GM12878 (cell line): ENCODE measurements around the gene LSM14A. TPM values are rescaled to one million over a fixed set of nuclear protein-coding genes. Genes with fewer than 3 reads are reported as not detected.

Experiments used
- BACH1 ChIP-seq: fragments of 450-650 bp; IDR thresholded peaks from 2 replicates; pipeline ENCODE4 v1.6.1; 2017; ENCODE audit warnings: mild to moderate bottlenecking, borderline replicate concordance
- BCL3 ChIP-seq: IDR thresholded peaks from 2 replicates; pipeline ENCODE4 v1.6.1; 2011; ENCODE audit warnings: borderline replicate concordance, low read depth, mild to moderate bottlenecking, moderate library complexity, low read length; ENCODE audit not compliant: insufficient read depth, poor library complexity, severe bottlenecking
- E2F4 ChIP-seq: IDR thresholded peaks from 2 replicates; pipeline ENCODE4 v1.6.1; 2012; ENCODE audit warnings: low read depth, low read length, improper control_type of control experiment
- E4F1 ChIP-seq: fragments of 450-650 bp; IDR thresholded peaks from 2 replicates; pipeline ENCODE4 v1.6.1; 2018; ENCODE audit warnings: borderline replicate concordance, mild to moderate bottlenecking; ENCODE audit not compliant: partially characterized antibody
- KLF5 ChIP-seq: fragments of 450-650 bp; IDR thresholded peaks from 2 replicates; pipeline ENCODE4 v1.6.1; 2014; ENCODE audit warnings: mild to moderate bottlenecking; ENCODE audit not compliant: partially characterized antibody
- PAX5 ChIP-seq: IDR thresholded peaks from 2 replicates; pipeline ENCODE4 v1.6.1; 2011; ENCODE audit warnings: low read depth, low read length, borderline replicate concordance
- SMAD1 ChIP-seq: fragments of 450-650 bp; IDR thresholded peaks from 2 replicates; pipeline ENCODE4 v1.6.1; 2018; ENCODE audit warnings: mild to moderate bottlenecking, low read depth; ENCODE audit not compliant: partially characterized antibody
- SPI1 ChIP-seq: IDR thresholded peaks from 2 replicates; pipeline ENCODE4 v1.6.1; 2011; ENCODE audit warnings: low read depth, mild to moderate bottlenecking, low read length, moderate library complexity, borderline replicate concordance; ENCODE audit not compliant: insufficient read depth
- polyA plus RNA-seq, 11 experiments: library from polyadenylated mRNA; depleted of rRNA in 4 of 11; unstranded in 6 of 11; stranded (reverse) in 5 of 11; fragments of >200 nt; fragmentation: Nextera tagmentation in 4 of 11; fragmentation: Illumina TruSeq in 1 of 11; extraction: Ambion mirVana in 4 of 11; extraction: Trizol in 1 of 11; gene quantifications; 1 replicate in 1 of 11; 2 replicates in 10 of 11; pipeline versions ENCODE4 v1.2.1 to v1.2.3, GENCODE V29; 2011 to 2016; ENCODE audit warnings: inconsistent platforms in 2 of 11, missing spikeins in 2 of 11, low read depth in 1 of 11
- total RNA-seq, 4 experiments: library from RNA; depleted of rRNA in 3 of 4; stranded (reverse); fragments of >200 nt in 3 of 4; fragmentation: Illumina TruSeq in 1 of 4; extraction: Trizol in 1 of 4; gene quantifications; 2 replicates each; pipeline versions ENCODE4 v1.2.1 to v1.2.3, GENCODE V29; 2013 to 2021

Gene LSM14A
- total and polyA plus RNA-seq, 10 of the 15 experiments (the other 5 are each of a cell fraction or from before 2014, with no cell fraction given): 21.9 to 193 (median 89.4) TPM

- no peak for TF ChIP-seq E4F1
- TF ChIP-seq BCL3: no peak
- no peak for TF ChIP-seq KLF5
- TF ChIP-seq SMAD1: no peak
- TF ChIP-seq BACH1: no peak
- TF ChIP-seq PAX5: no peak
- TF ChIP-seq SPI1: no peak
- TF ChIP-seq E2F4: no peak
Observed at GRCh38 chr19:34273121-34273520, 100.8 kb downstream of the LSM14A start (continued).
